CD4-positive, alpha-beta T cell treated with Interleukin-6 at 100 ng/mL for 8 hours (primary cell): Measurements from ENCODE around the gene REEP1.

Experiments
- DNase-seq: peaks from one replicate; pipeline ENCODE4 v3.0.0-alpha.2; 2020; ENCODE audit warnings: mixed read lengths, low spot score

Gene REEP1

GRCh38 chr2:86305915-86306254, 31.5 kb downstream of the REEP1 start:
- no peak for DNase-seq

DNA sequence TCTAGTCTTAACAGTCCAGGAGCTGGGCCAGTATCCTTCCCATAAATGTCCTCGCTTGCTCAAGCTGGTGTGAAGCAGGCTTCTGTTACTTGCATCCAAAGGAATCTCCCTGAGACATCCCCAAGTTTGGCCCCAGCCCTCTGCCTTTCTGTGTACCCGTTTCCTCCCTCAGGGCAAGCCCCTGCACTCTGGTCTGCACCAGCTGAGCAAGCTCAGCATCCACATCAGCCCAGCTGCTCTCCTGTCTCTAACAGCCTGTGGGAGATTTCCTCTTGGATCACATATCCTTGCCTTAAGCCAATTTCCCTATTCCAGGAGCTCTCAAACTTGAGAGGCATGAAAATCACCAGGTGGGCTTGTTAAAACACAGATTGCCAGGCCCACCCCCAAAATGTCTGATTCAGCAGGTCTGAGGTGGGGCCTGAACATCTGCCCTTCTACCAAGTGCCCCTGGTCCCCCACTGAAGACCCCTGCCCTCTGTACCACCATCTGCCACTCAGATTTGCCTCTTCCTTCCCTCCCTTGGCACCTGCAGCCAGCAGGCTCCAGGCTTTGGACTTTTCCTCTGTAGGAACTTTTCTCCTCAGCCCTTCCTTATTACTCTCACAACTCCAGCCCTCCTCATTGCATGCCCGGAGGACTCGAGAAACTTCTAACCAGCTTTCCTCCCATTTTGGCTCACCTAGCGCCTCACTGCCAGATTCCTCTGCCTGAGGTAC, 32.1 kb downstream of the REEP1 start:
- no peak for DNase-seq

DNA sequence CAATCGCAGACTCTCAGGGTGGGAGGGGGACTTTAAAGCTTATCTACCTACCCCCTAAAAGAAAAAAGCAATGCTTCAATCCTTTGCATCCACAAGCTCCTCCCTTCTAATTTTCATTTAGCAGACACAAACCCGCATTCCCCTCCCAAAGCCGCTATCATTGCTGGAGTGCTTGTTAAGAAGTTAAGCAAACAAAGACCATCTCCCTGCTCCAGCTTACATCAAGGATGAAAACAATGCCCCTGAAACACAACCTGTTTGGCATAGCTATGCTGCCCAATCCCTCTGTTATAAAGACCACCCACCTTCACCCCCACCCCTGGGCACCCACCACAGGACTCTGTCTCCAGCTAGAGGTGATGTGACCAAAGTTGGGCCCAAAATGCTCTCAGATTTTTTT, 33.0 kb downstream of the REEP1 start:
- no peak for DNase-seq

- DNase-seq, result no peak
These were observed 35.1 kb downstream of the REEP1 start for GRCh38 chr2:86302320-86302719.

DNA sequence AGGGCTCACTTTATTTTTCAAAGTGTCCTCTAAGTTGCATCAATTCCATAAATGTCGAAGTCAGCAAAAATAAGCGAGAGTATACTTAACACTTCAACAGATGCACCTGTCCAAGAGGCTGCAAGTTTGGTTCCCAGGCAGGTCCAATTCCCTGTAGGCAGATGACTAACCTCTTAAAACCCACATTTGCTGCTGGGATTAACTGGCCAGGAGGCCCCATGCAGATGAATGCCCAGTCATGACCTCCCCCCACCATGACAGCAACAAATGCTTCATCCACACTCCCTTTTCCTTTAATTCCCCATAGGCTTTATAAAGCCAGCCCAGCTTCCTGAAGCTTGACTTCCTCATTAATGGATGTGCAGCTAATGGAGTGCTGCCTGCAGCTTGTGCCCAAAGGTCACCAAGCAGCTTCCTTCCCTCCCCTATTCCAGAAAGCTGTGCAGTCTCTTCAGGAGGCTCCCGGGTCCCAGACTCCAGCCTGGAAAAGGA, 35.7 kb downstream of the REEP1 start:
- DNase-seq, result no peak

DNA sequence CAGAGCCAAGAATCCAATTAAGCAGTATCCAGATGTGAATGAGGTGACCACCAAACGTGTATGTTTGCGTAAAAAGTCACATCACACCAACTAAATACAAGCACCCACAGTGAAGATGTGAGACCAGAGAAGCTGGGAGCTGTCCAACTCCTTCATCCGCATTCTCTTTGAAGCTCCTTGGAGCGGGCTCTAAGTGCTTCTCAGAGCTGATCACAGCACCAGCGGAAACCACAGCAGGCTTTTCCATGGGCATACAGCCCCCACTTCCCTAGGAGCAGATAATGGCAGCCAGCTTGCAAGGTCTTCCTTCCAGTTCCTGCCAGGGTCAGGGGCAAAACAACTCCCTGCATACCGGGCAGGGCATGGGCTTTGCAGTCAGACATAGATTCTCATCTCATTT, 36.4 kb downstream of the REEP1 start:
- DNase-seq, result no peak

DNA sequence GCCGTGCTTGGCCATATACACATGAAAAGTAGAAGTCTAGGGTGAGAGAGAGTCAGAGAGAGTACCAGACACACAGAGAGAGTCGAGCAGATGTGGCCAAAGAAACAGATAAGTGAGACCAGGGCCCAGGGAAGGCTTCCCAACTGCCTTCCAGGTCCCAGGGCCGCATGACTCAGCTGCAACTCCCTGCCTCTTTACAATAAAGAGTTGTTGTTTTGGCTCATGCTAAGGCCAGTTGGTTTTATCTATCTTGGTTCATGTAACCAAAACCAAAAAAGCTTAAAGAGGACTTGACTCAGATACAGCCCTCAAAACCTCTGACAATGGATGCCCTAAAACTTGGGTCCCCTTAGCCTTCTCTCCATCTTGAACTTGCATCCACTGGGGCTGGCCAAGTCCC, 36.9 kb downstream of the REEP1 start:
- no peak for DNase-seq

GRCh38 chr2:86298411-86299390, 38.7 kb downstream of the REEP1 start:
- DNase-seq, result no peak

- no peak for DNase-seq
These were observed 39.9 kb downstream of the REEP1 start for GRCh38 chr2:86297382-86298147.

DNA sequence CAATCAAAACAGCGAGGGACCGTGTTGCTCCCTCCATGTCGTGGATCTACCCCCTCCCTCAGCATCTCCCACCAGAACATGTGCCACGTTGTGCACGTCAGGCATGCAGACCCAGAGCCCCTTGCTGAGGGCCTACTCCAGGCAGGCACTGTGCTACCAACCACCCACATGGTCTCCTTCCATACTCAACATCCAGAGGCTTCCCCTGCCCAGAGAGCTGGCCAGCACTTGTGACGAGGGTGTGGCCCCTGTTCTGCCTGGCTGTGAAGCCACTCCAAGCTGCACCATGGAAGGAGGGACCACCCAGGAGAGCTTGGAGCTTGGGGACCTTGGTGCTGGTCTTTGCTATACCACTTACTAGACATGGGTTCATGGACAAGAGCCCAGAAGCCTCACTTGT, 40.5 kb downstream of the REEP1 start:
- no peak for DNase-seq

DNA sequence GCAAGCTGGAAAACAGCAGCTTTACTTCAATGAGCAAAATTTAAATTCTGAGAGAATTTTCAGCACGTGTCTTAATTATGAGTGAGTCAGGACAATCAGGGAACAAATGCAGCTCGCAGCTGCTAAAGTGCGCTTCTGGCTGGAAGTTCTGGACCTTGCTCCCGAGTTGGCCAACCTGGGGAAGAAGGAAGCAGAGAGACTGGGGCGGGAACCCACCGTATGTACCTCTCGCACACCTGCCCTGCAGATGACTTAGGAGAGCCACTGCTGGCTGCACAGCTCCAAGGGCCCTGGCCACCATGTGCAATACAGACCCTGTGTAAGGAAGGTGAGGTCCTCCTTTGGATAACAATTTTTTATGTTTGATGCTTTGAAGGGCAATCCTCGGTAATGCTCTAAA, 42.4 kb downstream of the REEP1 start:
- DNase-seq, result no peak

- DNase-seq, result no peak
These were observed 43.8 kb downstream of the REEP1 start for GRCh38 chr2:86293612-86294011.

GRCh38 chr2:86292571-86293515, 44.6 kb downstream of the REEP1 start:
- no peak for DNase-seq

- DNase-seq, result no peak
These were observed 46.1 kb downstream of the REEP1 start for GRCh38 chr2:86291328-86291662.

GRCh38 chr2:86290596-86291327, 46.7 kb downstream of the REEP1 start:
- no peak for DNase-seq

GRCh38 chr2:86286516-86286915, 50.9 kb downstream of the REEP1 start:
- no peak for DNase-seq

- DNase-seq, result no peak
These were observed 51.4 kb downstream of the REEP1 start for GRCh38 chr2:86285981-86286380.

GRCh38 chr2:86285571-86285970, 51.9 kb downstream of the REEP1 start:
- DNase-seq, result no peak

DNA sequence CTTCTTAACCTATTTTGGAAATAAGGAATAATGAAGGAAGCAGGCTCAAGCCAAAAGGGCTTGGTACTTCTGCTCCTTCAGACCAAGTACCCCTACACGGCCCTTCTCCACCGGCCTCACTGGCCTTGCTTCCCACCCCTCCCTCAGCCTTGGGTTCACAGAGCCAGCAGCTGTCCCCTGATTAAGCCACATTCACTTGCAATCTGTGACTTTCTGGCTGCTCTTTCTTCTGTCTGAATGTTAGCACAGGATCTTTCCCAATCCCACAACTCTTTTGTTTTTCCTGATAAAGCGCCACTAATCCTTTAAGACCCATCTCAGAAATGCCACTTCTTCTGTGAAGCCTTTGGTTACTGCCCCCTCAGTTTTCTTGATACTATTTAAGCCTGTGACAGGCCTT, 52.4 kb downstream of the REEP1 start:
- DNase-seq, result no peak

- DNase-seq, result no peak
These were observed 53.0 kb downstream of the REEP1 start for GRCh38 chr2:86284401-86284841.
